Muscle of leg (tissue), 11 donors: Measurements from ENCODE around the gene WDHD1. TPM values are rescaled to one million over a fixed set of nuclear protein-coding genes. Genes with fewer than 3 reads are reported as not detected.
A peak's percentile ranks its signal among the peaks of the same experiment; 100 is the strongest.
"Not testable (repeated sequence)": the region's sequence is repeated elsewhere in the genome, so short reads cannot be mapped to it uniquely, and the experiment has no call there.

Experiments
- DNase-seq: peaks from one replicate; pipeline ENCODE4 v3.0.0; 2013
- H3K27ac ChIP-seq: one replicate; pipeline ENCODE4 v1.5.1; 2013; ENCODE audit warnings: mild to moderate bottlenecking, low read length, control low read depth
- H3K27me3 ChIP-seq: one replicate; pipeline ENCODE4 v1.6.1; 2013; ENCODE audit warnings: low read length; ENCODE audit not compliant: control insufficient read depth, insufficient read depth
- H3K36me3 ChIP-seq: one replicate; pipeline ENCODE4 v1.6.1; 2013; ENCODE audit warnings: low read length; ENCODE audit not compliant: control insufficient read depth, insufficient read depth
- H3K4me1 ChIP-seq: one replicate; pipeline ENCODE4 v1.6.1; 2013; ENCODE audit warnings: low read length; ENCODE audit not compliant: control insufficient read depth, insufficient read depth
- H3K4me3 ChIP-seq: one replicate; pipeline ENCODE4 v1.5.1; 2013; ENCODE audit warnings: low read length, control low read depth
- H3K9me3 ChIP-seq: replicated peaks from 2 replicates; pipeline ENCODE4 v1.6.1; 2013; ENCODE audit warnings: low read depth, low read length; ENCODE audit not compliant: control insufficient read depth
- WGBS: methylation state at CpG from one replicate; pipeline ENCODE4 v1.1.5; 2013; ENCODE audit warnings: missing lambda C conversion rate; ENCODE audit not compliant: insufficient coverage; 5-methylcytosine and 5-hydroxymethylcytosine counted together
- polyA plus RNA-seq, 8 donors: library from polyadenylated mRNA; unstranded; fragments of 120-200 nt; gene quantifications; one replicate each; pipeline versions ENCODE4 v1.2.1 to v1.2.3, GENCODE V29; 2013; ENCODE audit warnings: inconsistent platforms in 1 of 8, low replicate concordance in 1 of 8; ENCODE audit not compliant: insufficient read length in 8 of 8, insufficient read depth in 1 of 8
- total RNA-seq: library from RNA; stranded (reverse); fragments of 120-200 nt; gene quantifications from one replicate; pipeline ENCODE4 v1.2.4, GENCODE V29; 2013

The WDHD1 gene
- total and polyA plus RNA-seq, 9 donors: 7.2 to 10.7 (median 8.1) TPM

GRCh38 chr14:54935958-54936357 is 90.9 kb downstream of the WDHD1 start:
- Histone ChIP-seq H3K4me3 (no peak overlapping the region), H3K27ac (no peak overlapping the region), H3K36me3 (no peaks in the 10 kb centered on the region), H3K9me3 (no peaks in the 10 kb centered on the region), H3K27me3 (no peaks in the 10 kb centered on the region), H3K4me1 (no peaks in the 10 kb centered on the region)
- 100% methylated on average over 4 of the region's 5 CpGs for WGBS
- no peak for DNase-seq

- H3K9me3 ChIP-seq: no peaks in the 10 kb centered on the region
- no CpG with 5 or more reads among the region's 2 CpGs for WGBS
- H3K36me3 ChIP-seq: no peaks in the 10 kb centered on the region
- no peak overlapping the region for H3K27ac ChIP-seq
- no peaks in the 10 kb centered on the region for H3K27me3 ChIP-seq
- H3K4me1 ChIP-seq: no peaks in the 10 kb centered on the region
- H3K4me3 ChIP-seq: no peak overlapping the region
- DNase-seq: no peak
Observed at GRCh38 chr14:54935100-54935499, 91.8 kb downstream of the WDHD1 start.

- H3K4me1 ChIP-seq: no peaks in the 10 kb centered on the region
- no peak overlapping the region for H3K4me3 ChIP-seq
- WGBS: no CpG with 5 or more reads among the region's 1 CpG
- H3K36me3 ChIP-seq: no peaks in the 10 kb centered on the region
- no peaks in the 10 kb centered on the region for H3K9me3 ChIP-seq
- no peaks in the 10 kb centered on the region for H3K27me3 ChIP-seq
- no peak overlapping the region for H3K27ac ChIP-seq
- DNase-seq: no peak
Observed at GRCh38 chr14:54933006-54933405, 93.9 kb downstream of the WDHD1 start.

GRCh38 chr14:54931598-54932340 is 95.1 kb downstream of the WDHD1 start:
- Histone ChIP-seq H3K9me3 (no peaks in the 10 kb centered on the region), H3K36me3 (no peaks in the 10 kb centered on the region), H3K27me3 (no peaks in the 10 kb centered on the region), H3K4me3 (no peak overlapping the region), H3K27ac (no peak overlapping the region), H3K4me1 (no peaks in the 10 kb centered on the region)
- DNase-seq: no peak
- no CpG with 5 or more reads among the region's 3 CpGs for WGBS

GRCh38 chr14:54931101-54931500 is 95.8 kb downstream of the WDHD1 start:
- Histone ChIP-seq H3K4me1 (no peaks in the 10 kb centered on the region), H3K27me3 (no peaks in the 10 kb centered on the region), H3K36me3 (no peaks in the 10 kb centered on the region), H3K9me3 (no peaks in the 10 kb centered on the region), H3K27ac (no peak overlapping the region), H3K4me3 (no peak overlapping the region)
- no peak for DNase-seq
- WGBS: no CpG with 5 or more reads among the region's 1 CpG

- Histone ChIP-seq H3K4me1 (no peaks in the 10 kb centered on the region), H3K4me3 (no peak overlapping the region), H3K27ac (no peak overlapping the region), H3K36me3 (no peaks in the 10 kb centered on the region), H3K9me3 (no peaks in the 10 kb centered on the region), H3K27me3 (no peaks in the 10 kb centered on the region)
- DNase-seq: no peak
Observed at GRCh38 chr14:54929556-54929955, 97.3 kb downstream of the WDHD1 start.

- H3K27me3 ChIP-seq: no peaks in the 10 kb centered on the region
- no peaks in the 10 kb centered on the region for H3K9me3 ChIP-seq
- H3K36me3 ChIP-seq: no peaks in the 10 kb centered on the region
- H3K27ac ChIP-seq: no peak overlapping the region
- no peaks in the 10 kb centered on the region for H3K4me1 ChIP-seq
- no peak overlapping the region for H3K4me3 ChIP-seq
- no peak for DNase-seq
Observed at GRCh38 chr14:54928216-54928615, 98.7 kb downstream of the WDHD1 start.

GRCh38 chr14:54927551-54927950 is 99.3 kb downstream of the WDHD1 start:
- no peak for DNase-seq
- no peaks in the 10 kb centered on the region for H3K9me3 ChIP-seq
- H3K4me1 ChIP-seq: no peaks in the 10 kb centered on the region
- no peaks in the 10 kb centered on the region for H3K36me3 ChIP-seq
- no peak overlapping the region for H3K4me3 ChIP-seq
- WGBS: no CpG with 5 or more reads among the region's 1 CpG
- H3K27me3 ChIP-seq: no peaks in the 10 kb centered on the region
- no peak overlapping the region for H3K27ac ChIP-seq

GRCh38 chr14:54926570-54926969 is 100.3 kb downstream of the WDHD1 start:
- not testable (repeated sequence) for H3K36me3 ChIP-seq, H3K9me3 ChIP-seq, H3K4me1 ChIP-seq, DNase-seq, H3K27me3 ChIP-seq, H3K27ac ChIP-seq, H3K4me3 ChIP-seq
- 89% methylated on average over 3 of the region's 5 CpGs for WGBS

GRCh38 chr14:54922598-54922997 is 104.3 kb downstream of the WDHD1 start:
- no peaks in the 10 kb centered on the region for H3K27me3 ChIP-seq
- no peaks in the 10 kb centered on the region for H3K4me1 ChIP-seq
- H3K9me3 ChIP-seq: no peaks in the 10 kb centered on the region
- H3K36me3 ChIP-seq: no peaks in the 10 kb centered on the region
- peak; percentile 35 for DNase-seq
- no peak overlapping the region for H3K4me3 ChIP-seq
- H3K27ac ChIP-seq: no peak overlapping the region
- WGBS: 44% methylated on average over 3 of the region's 3 CpGs

DNA sequence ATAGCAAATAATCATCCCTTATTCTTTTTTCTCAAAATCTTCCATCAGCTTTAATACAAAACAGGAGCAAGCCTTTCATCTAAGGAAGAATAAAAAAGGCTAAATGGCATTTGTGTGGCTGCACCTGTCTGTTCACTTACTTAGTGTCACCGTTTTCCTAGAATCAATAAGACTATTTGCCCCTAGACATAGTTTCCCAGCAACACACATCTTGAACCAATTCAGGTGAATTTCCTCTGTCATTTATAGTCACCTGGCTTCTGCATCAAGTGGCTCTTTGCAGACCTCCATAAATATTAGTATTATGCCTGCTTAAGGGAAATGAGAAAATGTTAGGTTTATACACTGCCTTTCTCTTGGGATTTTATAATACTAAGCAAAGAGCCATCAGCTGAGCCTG is 106.8 kb downstream of the WDHD1 start:
- no peaks in the 10 kb centered on the region for H3K27me3 ChIP-seq
- no peak for DNase-seq
- WGBS: no CpG with 5 or more reads among the region's 1 CpG
- H3K9me3 ChIP-seq: no peaks in the 10 kb centered on the region
- H3K36me3 ChIP-seq: no peaks in the 10 kb centered on the region
- no peak overlapping the region for H3K4me3 ChIP-seq
- H3K4me1 ChIP-seq: no peaks in the 10 kb centered on the region
- H3K27ac ChIP-seq: no peak overlapping the region
